H9 (cell line): ENCODE data around the gene CCDC60. TPM values are rescaled to one million over a fixed set of nuclear protein-coding genes. Genes with fewer than 3 reads are reported as not detected.

Source experiments
- DNase-seq: peaks from one replicate; pipeline ENCODE4 v3.0.0-alpha.2; 2017
- H2AFZ ChIP-seq: one replicate; pipeline ENCODE4 v1.6.1; 2013; ENCODE audit warnings: mild to moderate bottlenecking, low read length, control low read depth, moderate library complexity
- H2AK5ac ChIP-seq: 2 replicates; pipeline ENCODE4 v1.6.1; 2013; ENCODE audit warnings: low read length, control low read depth, mixed read lengths; ENCODE audit not compliant: insufficient read length
- H2BK120ac ChIP-seq: one replicate; pipeline ENCODE4 v1.6.1; 2013; ENCODE audit warnings: low read depth, mild to moderate bottlenecking, low read length, control low read depth, inconsistent platforms; ENCODE audit not compliant: poor library complexity, severe bottlenecking
- H2BK12ac ChIP-seq: 2 replicates; pipeline ENCODE4 v1.6.1; 2013; ENCODE audit warnings: low read length, control low read depth, mixed read lengths, low read depth; ENCODE audit not compliant: insufficient read length
- H2BK15ac ChIP-seq: 2 replicates; pipeline ENCODE4 v1.6.1; 2013; ENCODE audit warnings: low read depth, low read length, control low read depth
- H2BK20ac ChIP-seq: one replicate; pipeline ENCODE4 v1.6.1; 2013; ENCODE audit warnings: low read depth, mild to moderate bottlenecking, low read length, control low read depth, inconsistent platforms; ENCODE audit not compliant: poor library complexity, severe bottlenecking
- H2BK5ac ChIP-seq: 2 replicates; pipeline ENCODE4 v1.6.1; 2013; ENCODE audit warnings: low read length, control low read depth, mixed read lengths; ENCODE audit not compliant: insufficient read length
- H3K14ac ChIP-seq: 2 replicates; pipeline ENCODE4 v1.6.1; 2013; ENCODE audit warnings: low read length, control low read depth; ENCODE audit not compliant: insufficient read depth
- H3K18ac ChIP-seq: 2 replicates; pipeline ENCODE4 v1.6.1; 2013; ENCODE audit warnings: low read depth, mild to moderate bottlenecking, mixed read lengths, low read length, control low read depth; ENCODE audit not compliant: insufficient read length
- H3K23ac ChIP-seq: 2 replicates; pipeline ENCODE4 v1.6.1; 2013; ENCODE audit warnings: low read length, control low read depth, mixed read lengths, low read depth; ENCODE audit not compliant: insufficient read length
- H3K23me2 ChIP-seq: 2 replicates; pipeline ENCODE4 v1.6.1; 2013; ENCODE audit warnings: low read depth, mild to moderate bottlenecking, mixed read lengths, low read length, control low read depth; ENCODE audit not compliant: insufficient read length, poor library complexity, severe bottlenecking
- H3K27ac ChIP-seq: 2 replicates; pipeline ENCODE4 v1.5.1; 2013; ENCODE audit warnings: low read length, control low read depth, mixed read lengths, low read depth; ENCODE audit not compliant: insufficient read length
- H3K27me3 ChIP-seq: 2 replicates; pipeline ENCODE4 v1.6.1; 2013; ENCODE audit warnings: low read length, control low read depth, inconsistent platforms; ENCODE audit not compliant: insufficient read depth
- H3K4ac ChIP-seq: 2 replicates; pipeline ENCODE4 v1.6.1; 2013; ENCODE audit warnings: low read depth, mild to moderate bottlenecking, control low read depth, inconsistent platforms, low read length, moderate library complexity
- H3K4me1 ChIP-seq: 2 replicates; pipeline ENCODE4 v1.6.1; 2013; ENCODE audit warnings: low read length, control low read depth, inconsistent platforms; ENCODE audit not compliant: insufficient read depth
- H3K4me2 ChIP-seq: 2 replicates; pipeline ENCODE4 v1.6.1; 2013; ENCODE audit warnings: low read length, control low read depth, mixed read lengths; ENCODE audit not compliant: insufficient read length, insufficient read depth
- H3K56ac ChIP-seq: 2 replicates; pipeline ENCODE4 v1.6.1; 2013; ENCODE audit warnings: low read depth, mild to moderate bottlenecking, mixed read lengths, low read length, control low read depth; ENCODE audit not compliant: insufficient read length
- H3K79me1 ChIP-seq: 2 replicates; pipeline ENCODE4 v1.6.1; 2013; ENCODE audit warnings: low read depth, mild to moderate bottlenecking, moderate library complexity, low read length, control low read depth, inconsistent platforms; ENCODE audit not compliant: insufficient read depth, poor library complexity, severe bottlenecking
- H3K79me2 ChIP-seq: 2 replicates; pipeline ENCODE4 v1.6.1; 2013; ENCODE audit warnings: low read length, control low read depth, inconsistent platforms; ENCODE audit not compliant: insufficient read depth
- H3K9ac ChIP-seq: 2 replicates; pipeline ENCODE4 v1.6.1; 2013; ENCODE audit warnings: low read length, control low read depth, mixed read lengths; ENCODE audit not compliant: insufficient read length; ENCODE audit errors: extremely low read depth
- H3K9me3 ChIP-seq: one replicate; pipeline ENCODE4 v1.6.1; 2013; ENCODE audit warnings: low read depth, low read length, inconsistent platforms; ENCODE audit not compliant: control insufficient read depth
- H3T11ph ChIP-seq: one replicate; pipeline ENCODE4 v1.6.1; 2013; ENCODE audit warnings: mild to moderate bottlenecking, low read length, control low read depth, inconsistent platforms
- H4K20me1 ChIP-seq: one replicate; pipeline ENCODE4 v1.6.1; 2013; ENCODE audit not compliant: control insufficient read depth, insufficient read length, insufficient read depth
- H4K5ac ChIP-seq: 2 replicates; pipeline ENCODE4 v1.6.1; 2013; ENCODE audit warnings: low read depth, mild to moderate bottlenecking, mixed read lengths, low read length, control low read depth; ENCODE audit not compliant: insufficient read length
- H4K8ac ChIP-seq: replicated peaks from 2 replicates; pipeline ENCODE4 v1.6.1; 2013; ENCODE audit warnings: low read length, control low read depth, mixed read lengths, low read depth; ENCODE audit not compliant: insufficient read length
- H4K91ac ChIP-seq: 2 replicates; pipeline ENCODE4 v1.6.1; 2013; ENCODE audit warnings: low read depth, mild to moderate bottlenecking, moderate library complexity, mixed read lengths, low read length, control low read depth; ENCODE audit not compliant: insufficient read length
- H3K27ac Mint-ChIP-seq, 3 experiments: 2 replicates in 2 of 3; 3 replicates in 1 of 3; pipeline ENCODE4 v1.8.0; 2020 to 2021; ENCODE audit warnings: mixed read lengths in 3 of 3, mild to moderate bottlenecking in 1 of 3, moderate library complexity in 1 of 3
- H3K27me3 Mint-ChIP-seq: 2 replicates; pipeline ENCODE4 v1.8.0; 2021; ENCODE audit warnings: low read depth, mild to moderate bottlenecking, moderate library complexity, mixed read lengths
- H3K36me3 Mint-ChIP-seq, 3 experiments: 2 replicates in 2 of 3; 3 replicates in 1 of 3; pipeline ENCODE4 v1.8.0; 2020 to 2021; ENCODE audit warnings: low read depth in 3 of 3, mixed read lengths in 3 of 3; ENCODE audit not compliant: insufficient read depth in 1 of 3
- H3K4me1 Mint-ChIP-seq, 2 experiments: 2 replicates each; pipeline ENCODE4 v1.8.0; 2020; ENCODE audit warnings: mixed read lengths in 2 of 2
- H3K4me3 Mint-ChIP-seq, 2 experiments: 2 replicates in 1 of 2; 3 replicates in 1 of 2; pipeline ENCODE4 v1.8.0; 2020 to 2021; ENCODE audit warnings: mild to moderate bottlenecking in 2 of 2, mixed read lengths in 2 of 2, moderate library complexity in 1 of 2
- H3K9me3 Mint-ChIP-seq, 2 experiments: 2 replicates in 1 of 2; 3 replicates in 1 of 2; pipeline ENCODE4 v1.8.0; 2020; ENCODE audit warnings: mild to moderate bottlenecking in 2 of 2, mixed read lengths in 2 of 2, moderate library complexity in 1 of 2
- CTCF ChIP-seq: fragments of 200-600 bp; sonication (generic); conservative IDR thresholded peaks from 3 replicates; pipeline ENCODE4 v1.8.0; 2021; ENCODE audit warnings: antibody characterized with exemption, mild to moderate bottlenecking
- WGBS: extraction: QIAGEN DNeasy Blood & Tissue Kit; methylation state at CpG from one replicate; pipeline ENCODE4 v1.1.7; 2013; ENCODE audit warnings: missing lambda C conversion rate, low lambda C conversion rate, mixed read lengths; ENCODE audit not compliant: insufficient read length; ENCODE audit errors: extremely low coverage; 5-methylcytosine and 5-hydroxymethylcytosine counted together
- total RNA-seq: library from RNA; stranded (reverse); gene quantifications from 2 replicates; pipeline ENCODE4 v1.2.1, GENCODE V29; 2021

The CCDC60 gene
- total RNA-seq, 1 experiment from 2014 or later = 0.44 TPM

- Histone ChIP-seq H3K27ac (no peak overlapping the region), H3K18ac (no peak overlapping the region), H2BK15ac (no peak overlapping the region), H2BK12ac (no peak overlapping the region), H4K20me1 (no peaks in the 10 kb centered on the region), H2BK120ac (no peak overlapping the region), H2AFZ (no peak overlapping the region), H3T11ph (no peak overlapping the region), H3K4me1 (no peaks in the 10 kb centered on the region), H4K91ac (no peak overlapping the region), H3K4me2 (no peak overlapping the region), H3K27me3 (no peaks in the 10 kb centered on the region; the same call in 1 of the 2 replicates), H3K9me3 (no peaks in the 10 kb centered on the region), H4K8ac (no peak overlapping the region), H3K23ac (no peak overlapping the region), H3K23me2 (no peaks in the 10 kb centered on the region), H3K14ac (no peak overlapping the region), H3K4ac (no peak overlapping the region), H3K79me1 (no peaks in the 10 kb centered on the region), H3K79me2 (no peaks in the 10 kb centered on the region), H2AK5ac (no peak overlapping the region), H3K9ac (no peak overlapping the region), H4K5ac (no peak overlapping the region), H2BK20ac (no peak overlapping the region), H2BK5ac (no peak overlapping the region), H3K56ac (no peak overlapping the region)
- Mint-ChIP-seq H3K9me3 (no peaks in the 10 kb centered on the region; a peak in 1 of 5 replicates), H3K4me1 (no peaks in the 10 kb centered on the region), H3K36me3 (no peaks in the 10 kb centered on the region), H3K4me3 (no peak overlapping the region), H3K27me3 (peaks cover 29% of the 10 kb centered on the region), H3K27ac (no peak overlapping the region)
- no peak for TF ChIP-seq CTCF
- WGBS = no CpG with 5 or more reads among the region's 6 CpGs
- no peak for DNase-seq
These were observed 7.1 kb upstream of the CCDC60 start for GRCh38 chr12:119327471-119327870.
